ENCODE data around the gene IRF3.

The IRF3 gene, protein sequence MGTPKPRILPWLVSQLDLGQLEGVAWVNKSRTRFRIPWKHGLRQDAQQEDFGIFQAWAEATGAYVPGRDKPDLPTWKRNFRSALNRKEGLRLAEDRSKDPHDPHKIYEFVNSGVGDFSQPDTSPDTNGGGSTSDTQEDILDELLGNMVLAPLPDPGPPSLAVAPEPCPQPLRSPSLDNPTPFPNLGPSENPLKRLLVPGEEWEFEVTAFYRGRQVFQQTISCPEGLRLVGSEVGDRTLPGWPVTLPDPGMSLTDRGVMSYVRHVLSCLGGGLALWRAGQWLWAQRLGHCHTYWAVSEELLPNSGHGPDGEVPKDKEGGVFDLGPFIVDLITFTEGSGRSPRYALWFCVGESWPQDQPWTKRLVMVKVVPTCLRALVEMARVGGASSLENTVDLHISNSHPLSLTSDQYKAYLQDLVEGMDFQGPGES

DNA sequence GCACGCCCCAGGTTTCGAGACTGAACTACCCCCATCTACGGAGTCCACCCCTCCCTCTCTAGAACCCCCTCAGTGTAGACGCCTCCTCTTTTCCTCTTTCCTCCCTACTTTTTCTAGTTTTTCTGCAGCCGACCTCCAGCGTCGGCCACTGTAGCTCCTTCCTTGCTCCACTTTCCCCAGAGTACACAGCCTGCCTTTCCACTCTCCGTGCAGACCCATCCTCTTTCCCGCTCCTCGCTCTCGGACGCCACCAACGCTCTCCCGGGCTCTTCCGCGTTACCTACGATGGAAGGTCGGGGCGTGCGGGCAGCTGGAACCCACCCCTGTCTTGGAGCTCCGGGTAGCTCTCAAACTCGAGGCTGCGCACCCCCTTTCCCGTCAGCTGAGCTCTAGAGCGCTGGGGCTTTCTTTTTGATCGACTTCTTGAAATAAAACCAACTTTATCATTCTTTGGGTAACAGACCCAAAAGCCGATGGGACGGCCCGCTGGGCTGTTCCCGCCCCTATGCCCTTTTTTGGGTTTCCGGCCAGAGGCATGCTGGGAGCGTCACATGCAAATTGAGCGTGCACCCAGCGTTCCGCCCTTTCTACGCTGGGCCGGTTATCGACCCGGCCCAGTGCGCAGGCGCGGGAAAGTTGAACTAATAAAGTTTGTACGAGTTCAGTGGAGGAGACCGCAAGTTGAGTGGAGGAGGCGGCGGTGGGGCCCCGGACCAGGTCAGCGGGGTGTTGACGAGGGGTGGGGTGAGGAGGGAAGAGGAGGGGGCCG is at the start of gene IRF3, which contains the start of gene BCL2L12:
Gene IRF3, minus strand, starts transcription at position 507 of the 769 bp plus-strand sequence. CDS start 1,019 bp downstream, outside the sequence.
Gene BCL2L12, plus strand, starts transcription at position 583 of the 769 bp plus-strand sequence. CDS start 760 bp downstream, outside the sequence.
- peak within 1 kb of the TSS; percentile 41; the same call in 1 of the 2 replicates for H3K9ac ChIP-seq
- H3K27me3 ChIP-seq (ENCODE audit: insufficient read depth, low read depth): no peaks in the 10 kb centered on the region
- H3K4me3 ChIP-seq (IDR thresholded peaks at IDR 0.05; ENCODE audit: insufficient read depth, low read depth, low read length): no peak within 1 kb of the TSS
- peaks cover 31% of the 10 kb centered on the region for H3K79me2 ChIP-seq (ENCODE audit: insufficient read depth, low read depth)
- H3K27ac ChIP-seq: peak within 1 kb of the TSS; percentile 86
- no peaks in the 10 kb centered on the region for H3K36me3 ChIP-seq (ENCODE audit: insufficient read depth)
- TF ChIP-seq, protein P1, sequence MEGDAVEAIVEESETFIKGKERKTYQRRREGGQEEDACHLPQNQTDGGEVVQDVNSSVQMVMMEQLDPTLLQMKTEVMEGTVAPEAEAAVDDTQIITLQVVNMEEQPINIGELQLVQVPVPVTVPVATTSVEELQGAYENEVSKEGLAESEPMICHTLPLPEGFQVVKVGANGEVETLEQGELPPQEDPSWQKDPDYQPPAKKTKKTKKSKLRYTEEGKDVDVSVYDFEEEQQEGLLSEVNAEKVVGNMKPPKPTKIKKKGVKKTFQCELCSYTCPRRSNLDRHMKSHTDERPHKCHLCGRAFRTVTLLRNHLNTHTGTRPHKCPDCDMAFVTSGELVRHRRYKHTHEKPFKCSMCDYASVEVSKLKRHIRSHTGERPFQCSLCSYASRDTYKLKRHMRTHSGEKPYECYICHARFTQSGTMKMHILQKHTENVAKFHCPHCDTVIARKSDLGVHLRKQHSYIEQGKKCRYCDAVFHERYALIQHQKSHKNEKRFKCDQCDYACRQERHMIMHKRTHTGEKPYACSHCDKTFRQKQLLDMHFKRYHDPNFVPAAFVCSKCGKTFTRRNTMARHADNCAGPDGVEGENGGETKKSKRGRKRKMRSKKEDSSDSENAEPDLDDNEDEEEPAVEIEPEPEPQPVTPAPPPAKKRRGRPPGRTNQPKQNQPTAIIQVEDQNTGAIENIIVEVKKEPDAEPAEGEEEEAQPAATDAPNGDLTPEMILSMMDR (conservative IDR thresholded peaks at IDR 0.05; ENCODE audit: low read depth, low read length): peak; percentile 2; the same call in 1 of the 2 replicates
- peak within 1 kb of the TSS; percentile 59 for H2AFZ ChIP-seq (ENCODE audit: low read depth)
- no peaks in the 10 kb centered on the region for H4K20me1 ChIP-seq (ENCODE audit: insufficient read depth)
- H3K4me2 ChIP-seq: peak within 1 kb of the TSS; percentile 83
- peaks cover 24% of the 10 kb centered on the region for H3K4me1 ChIP-seq (ENCODE audit: low read depth, poor library complexity, severe bottlenecking)

DNA sequence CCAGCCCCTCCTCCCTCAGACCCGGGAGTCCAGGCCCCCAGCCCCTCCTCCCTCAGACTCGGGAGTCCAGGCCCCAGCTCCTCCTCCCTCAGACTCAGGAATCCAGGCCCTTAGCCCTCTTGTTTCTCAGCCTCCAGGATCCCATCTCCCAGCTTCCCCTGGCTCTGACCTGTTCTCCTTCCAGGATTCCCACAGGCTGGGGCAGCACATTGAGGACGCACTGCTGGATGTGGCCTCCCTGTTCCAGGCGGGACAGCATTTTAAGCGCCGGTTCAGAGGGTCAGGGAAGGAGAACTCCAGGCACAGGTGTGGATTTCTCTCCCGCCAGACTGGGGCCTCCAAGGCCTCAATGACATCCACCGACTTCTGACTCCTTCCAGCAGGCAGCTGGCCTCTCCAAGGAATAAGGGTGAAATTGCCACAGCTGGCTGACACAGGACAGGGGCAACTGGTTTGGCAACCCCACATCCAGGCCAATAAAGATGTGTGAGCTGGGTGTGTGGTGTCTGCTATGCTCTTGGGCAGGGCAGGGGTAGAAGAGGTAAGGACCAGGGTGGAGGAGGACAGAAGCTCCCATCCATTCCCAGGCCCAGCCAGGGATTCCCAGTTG is 47.7 kb upstream of the IRF3 start:
- Histone ChIP-seq H3K9ac (no peak overlapping the region), H3K36me3 (ENCODE audit: insufficient read depth) (no peaks in the 10 kb centered on the region), H3K4me3 (IDR thresholded peaks at IDR 0.05; ENCODE audit: insufficient read depth, low read depth, low read length) (no peak overlapping the region), H2AFZ (ENCODE audit: low read depth) (no peak overlapping the region), H3K4me2 (no peak overlapping the region), H3K27ac (no peak overlapping the region), H3K4me1 (ENCODE audit: low read depth, poor library complexity, severe bottlenecking) (peaks cover 3% of the 10 kb centered on the region), H3K27me3 (ENCODE audit: insufficient read depth, low read depth) (peaks cover 8% of the 10 kb centered on the region; the same call in 1 of the 2 replicates), H4K20me1 (ENCODE audit: insufficient read depth) (no peaks in the 10 kb centered on the region), H3K79me2 (ENCODE audit: insufficient read depth, low read depth) (no peaks in the 10 kb centered on the region)
- TF ChIP-seq, protein P1 (conservative IDR thresholded peaks at IDR 0.05; ENCODE audit: low read depth, low read length): no peak

DNA sequence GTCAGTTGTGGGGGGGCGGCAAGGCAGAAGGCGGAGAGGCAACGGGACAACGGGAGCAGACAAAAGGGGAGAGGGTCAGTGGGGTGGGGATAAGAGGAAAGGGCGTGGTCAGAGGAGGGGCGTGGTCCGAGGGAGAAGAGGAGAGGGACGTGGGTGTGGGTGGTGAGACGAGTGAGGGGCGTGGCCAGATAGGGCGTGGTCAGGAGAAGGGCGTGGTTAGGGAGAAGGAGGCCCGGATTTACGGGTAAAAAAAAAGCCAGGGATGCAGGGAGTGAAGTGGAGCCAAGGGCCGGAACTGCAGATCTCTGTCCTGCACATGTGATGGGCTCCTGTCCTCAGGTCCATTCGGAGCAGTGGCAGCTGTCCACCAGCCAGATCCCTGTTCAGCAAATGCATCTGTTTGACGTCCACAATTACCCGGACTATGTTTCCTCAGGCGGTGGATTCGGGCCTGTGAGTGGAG is 46.8 kb upstream of the IRF3 start:
- Histone ChIP-seq H3K4me1 (ENCODE audit: low read depth, poor library complexity, severe bottlenecking) (peaks cover 7% of the 10 kb centered on the region), H3K4me3 (IDR thresholded peaks at IDR 0.05; ENCODE audit: insufficient read depth, low read depth, low read length) (no peak overlapping the region), H3K27me3 (ENCODE audit: insufficient read depth, low read depth) (peaks cover 15% of the 10 kb centered on the region; the same call in 1 of the 2 replicates), H4K20me1 (ENCODE audit: insufficient read depth) (no peaks in the 10 kb centered on the region), H3K9ac (no peak overlapping the region), H3K36me3 (ENCODE audit: insufficient read depth) (no peaks in the 10 kb centered on the region), H3K79me2 (ENCODE audit: insufficient read depth, low read depth) (no peaks in the 10 kb centered on the region), H3K4me2 (no peak overlapping the region), H3K27ac (no peak overlapping the region), H2AFZ (ENCODE audit: low read depth) (no peak overlapping the region)
- TF ChIP-seq, protein P1 (conservative IDR thresholded peaks at IDR 0.05; ENCODE audit: low read depth, low read length): no peak

DNA sequence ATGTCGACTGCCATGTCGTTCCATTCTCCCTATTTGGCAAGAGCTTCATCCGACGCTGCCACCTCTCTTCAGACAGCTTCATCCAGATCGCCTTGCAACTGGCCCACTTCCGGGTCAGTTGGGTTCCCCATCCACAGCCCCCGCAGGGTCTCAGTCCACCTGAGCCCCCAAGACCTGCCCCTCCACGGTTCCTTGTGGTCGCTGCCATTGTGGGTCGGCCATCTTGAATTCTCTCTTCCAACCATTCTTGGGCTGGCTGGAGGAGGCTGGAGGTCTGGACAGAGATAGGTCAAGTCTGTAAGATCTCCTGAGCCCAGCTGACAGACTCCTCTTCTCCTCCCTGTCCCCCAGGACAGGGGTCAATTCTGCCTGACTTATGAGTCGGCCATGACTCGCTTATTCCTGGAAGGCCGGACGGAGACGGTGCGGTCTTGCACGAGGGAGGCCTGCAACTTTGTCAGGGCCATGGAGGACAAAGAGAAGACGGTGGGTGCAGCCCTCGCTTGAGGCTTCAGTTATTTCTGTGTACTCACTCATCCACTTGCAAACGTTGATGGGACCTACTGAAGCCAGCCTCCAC is 44.8 kb upstream of the IRF3 start:
- Histone ChIP-seq H3K4me2 (no peak overlapping the region), H3K79me2 (ENCODE audit: insufficient read depth, low read depth) (no peaks in the 10 kb centered on the region), H3K27me3 (ENCODE audit: insufficient read depth, low read depth) (peaks cover 22% of the 10 kb centered on the region; the same call in 1 of the 2 replicates), H3K4me3 (IDR thresholded peaks at IDR 0.05; ENCODE audit: insufficient read depth, low read depth, low read length) (no peak overlapping the region), H4K20me1 (ENCODE audit: insufficient read depth) (no peaks in the 10 kb centered on the region), H3K36me3 (ENCODE audit: insufficient read depth) (no peaks in the 10 kb centered on the region), H3K9ac (no peak overlapping the region), H3K27ac (no peak overlapping the region), H3K4me1 (ENCODE audit: low read depth, poor library complexity, severe bottlenecking) (peaks cover 7% of the 10 kb centered on the region), H2AFZ (ENCODE audit: low read depth) (no peak overlapping the region)
- TF ChIP-seq, protein P1 (conservative IDR thresholded peaks at IDR 0.05; ENCODE audit: low read depth, low read length): no peak

Data from KMS-11 (cell line).